SK-N-DZ (cell line): ENCODE results near the gene FAT1.

Experiments used
- DNase-seq: peaks from one replicate; pipeline ENCODE4 v3.0.0-alpha.2; 2015; ENCODE audit warnings: low spot score

Gene FAT1

GRCh38 chr4:186570193-186570996, 153.3 kb downstream of the FAT1 start:
- no peak for DNase-seq

GRCh38 chr4:186569533-186570192, 154.0 kb downstream of the FAT1 start:
- DNase-seq, result no peak

- no peak for DNase-seq
Measured at GRCh38 chr4:186566068-186566467, 157.6 kb downstream of the FAT1 start.

GRCh38 chr4:186563761-186564160, 159.9 kb downstream of the FAT1 start:
- no peak for DNase-seq

- DNase-seq, result no peak
Measured at GRCh38 chr4:186561748-186562147, 161.9 kb downstream of the FAT1 start.

GRCh38 chr4:186560647-186561046, 163.0 kb downstream of the FAT1 start:
- DNase-seq, result no peak

- DNase-seq, result peak; percentile 66
Measured at GRCh38 chr4:186557486-186557885, 166.2 kb downstream of the FAT1 start.

- no peak for DNase-seq
Measured at GRCh38 chr4:186557061-186557460, 166.6 kb downstream of the FAT1 start.

- peak; percentile 51 for DNase-seq
Measured at GRCh38 chr4:186554914-186555827, 168.5 kb downstream of the FAT1 start, which contains the start of gene MTNR1A. MTNR1A (minus strand) TSS chr4:186555567; CDS start chr4:186555365, 202 bp downstream.

GRCh38 chr4:186554539-186554913, 169.1 kb downstream of the FAT1 start:
- peak; percentile 58 for DNase-seq

- no peak for DNase-seq
Measured at GRCh38 chr4:186553717-186554116, 169.9 kb downstream of the FAT1 start.

GRCh38 chr4:186551849-186552248, 171.8 kb downstream of the FAT1 start:
- DNase-seq, result no peak

- no peak for DNase-seq
Measured at GRCh38 chr4:186545436-186545835, 178.2 kb downstream of the FAT1 start.

GRCh38 chr4:186543206-186543605, 180.4 kb downstream of the FAT1 start:
- DNase-seq, result no peak

- no peak for DNase-seq
Measured at GRCh38 chr4:186541801-186542200, 181.9 kb downstream of the FAT1 start.

- DNase-seq, result no peak
Measured at GRCh38 chr4:186537843-186538521, 185.7 kb downstream of the FAT1 start.
